Renal cortical epithelial cell (primary cell): ENCODE results near the gene UBA1. TPM values are rescaled to one million over a fixed set of nuclear protein-coding genes. Genes with fewer than 3 reads are reported as not detected.

Experiments
- DNase-seq: peaks from one replicate; pipeline ENCODE4 v3.0.0-alpha.2; 2011; ENCODE audit warnings: low read depth
- total RNA-seq: library from RNA; depleted of rRNA; stranded (reverse); fragments of >200 nt; gene quantifications from 2 replicates; pipeline ENCODE4 v1.2.3, GENCODE V29; 2014

UBA1 gene
- total RNA-seq, 1 donor from 2014 or later, result 280 TPM

GRCh38 chrX:47189906-47190305 is 3.7 kb upstream of the UBA1 start:
- no peak for DNase-seq

- DNase-seq, result peak; percentile 74
These were observed 3.0 kb upstream of the UBA1 start for GRCh38 chrX:47190445-47191269.

- DNase-seq, result no peak
These were observed 2.3 kb upstream of the UBA1 start for GRCh38 chrX:47191331-47191730.

- DNase-seq, result no peak
These were observed 1.7 kb upstream of the UBA1 start for GRCh38 chrX:47191806-47192401.

- DNase-seq, result no peak
These were observed 662 bp downstream of the UBA1 start for GRCh38 chrX:47194194-47194787.

GRCh38 chrX:47196098-47196497 is 2.5 kb downstream of the UBA1 start:
- no peak for DNase-seq

GRCh38 chrX:47197526-47197925 is 3.9 kb downstream of the UBA1 start:
- no peak for DNase-seq

GRCh38 chrX:47198026-47198686 is 4.5 kb downstream of the UBA1 start:
- peak; percentile 56 for DNase-seq

GRCh38 chrX:47198687-47199080 is 5.1 kb downstream of the UBA1 start:
- no peak for DNase-seq

GRCh38 chrX:47199286-47199685 is 5.7 kb downstream of the UBA1 start:
- DNase-seq, result no peak

- no peak for DNase-seq
These were observed 6.9 kb downstream of the UBA1 start for GRCh38 chrX:47200385-47201150.

- no peak for DNase-seq
These were observed 7.8 kb downstream of the UBA1 start for GRCh38 chrX:47201345-47201944.

- DNase-seq, result no peak
These were observed 8.7 kb downstream of the UBA1 start for GRCh38 chrX:47202316-47202715.

GRCh38 chrX:47202877-47203276 is 9.2 kb downstream of the UBA1 start:
- no peak for DNase-seq

- no peak for DNase-seq
These were observed 11.3 kb downstream of the UBA1 start for GRCh38 chrX:47204970-47205369.

GRCh38 chrX:47206316-47206715 is 12.7 kb downstream of the UBA1 start:
- no peak for DNase-seq

- DNase-seq, result no peak
These were observed 14.5 kb downstream of the UBA1 start for GRCh38 chrX:47208108-47208507.

GRCh38 chrX:47209508-47210238 is 16.0 kb downstream of the UBA1 start:
- no peak for DNase-seq

- no peak for DNase-seq
These were observed 17.2 kb downstream of the UBA1 start for GRCh38 chrX:47210661-47211425.
